HG03066 (cell line): ENCODE data around the gene RHBG.
"Not testable (repeated sequence)": the region's sequence is repeated elsewhere in the genome, so short reads cannot be mapped to it uniquely, and the experiment has no call there.

Source experiments
- ATAC-seq: cut with Tn5 transposase; IDR thresholded peaks from one replicate; pipeline ENCODE4 v1.9.1; 2021; ENCODE audit warnings: low read depth; ENCODE audit not compliant: unreplicated experiment

The RHBG gene

GRCh38 chr1:156368889-156369684, at the start of gene RHBG:
RHBG (plus strand) TSS chr1:156369211; CDS start chr1:156369250, 39 bp downstream.
- ATAC-seq = no peak

- ATAC-seq = no peak
Measured at GRCh38 chr1:156319664-156320063, 49.3 kb upstream of the RHBG start.

- no peak for ATAC-seq
Measured at GRCh38 chr1:156320560-156320959, 48.5 kb upstream of the RHBG start.

- ATAC-seq = not testable (repeated sequence)
Measured at GRCh38 chr1:156323179-156323578, 45.8 kb upstream of the RHBG start.

- ATAC-seq = no peak
Measured at GRCh38 chr1:156336242-156336641, 32.8 kb upstream of the RHBG start.

- ATAC-seq = no peak
Measured at GRCh38 chr1:156337052-156337887, 31.7 kb upstream of the RHBG start.

GRCh38 chr1:156337888-156338179, 31.2 kb upstream of the RHBG start:
- ATAC-seq = no peak

- ATAC-seq = peak; percentile 90
Measured at GRCh38 chr1:156338180-156338976, 30.6 kb upstream of the RHBG start, which contains the start of the genes CCT3 and TSACC. CCT3 (minus strand) TSS chr1:156338292; CDS start chr1:156338184, 108 bp downstream. TSACC (plus strand) TSS chr1:156338526; CDS start chr1:156339758, 1,232 bp downstream.

GRCh38 chr1:156342166-156342955, 26.6 kb upstream of the RHBG start:
- no peak for ATAC-seq

- no peak for ATAC-seq
Measured at GRCh38 chr1:156344409-156344808, 24.6 kb upstream of the RHBG start.

GRCh38 chr1:156346035-156346434, 23.0 kb upstream of the RHBG start:
- not testable (repeated sequence) for ATAC-seq

- no peak for ATAC-seq
Measured at GRCh38 chr1:156346636-156347035, 22.4 kb upstream of the RHBG start.

GRCh38 chr1:156347331-156347730, 21.7 kb upstream of the RHBG start:
- no peak for ATAC-seq

GRCh38 chr1:156352481-156352880, 16.5 kb upstream of the RHBG start:
- ATAC-seq = not testable (repeated sequence)

GRCh38 chr1:156356262-156356874, 12.6 kb upstream of the RHBG start:
- ATAC-seq = no peak

GRCh38 chr1:156356875-156357534, 12.0 kb upstream of the RHBG start:
- ATAC-seq = no peak

- no peak for ATAC-seq
Measured at GRCh38 chr1:156357977-156358376, 11.0 kb upstream of the RHBG start.

- ATAC-seq = no peak
Measured at GRCh38 chr1:156358641-156359040, 10.4 kb upstream of the RHBG start.

GRCh38 chr1:156359249-156359648, 9.8 kb upstream of the RHBG start:
- no peak for ATAC-seq
